ENCODE results near the gene STBD1.

DNA sequence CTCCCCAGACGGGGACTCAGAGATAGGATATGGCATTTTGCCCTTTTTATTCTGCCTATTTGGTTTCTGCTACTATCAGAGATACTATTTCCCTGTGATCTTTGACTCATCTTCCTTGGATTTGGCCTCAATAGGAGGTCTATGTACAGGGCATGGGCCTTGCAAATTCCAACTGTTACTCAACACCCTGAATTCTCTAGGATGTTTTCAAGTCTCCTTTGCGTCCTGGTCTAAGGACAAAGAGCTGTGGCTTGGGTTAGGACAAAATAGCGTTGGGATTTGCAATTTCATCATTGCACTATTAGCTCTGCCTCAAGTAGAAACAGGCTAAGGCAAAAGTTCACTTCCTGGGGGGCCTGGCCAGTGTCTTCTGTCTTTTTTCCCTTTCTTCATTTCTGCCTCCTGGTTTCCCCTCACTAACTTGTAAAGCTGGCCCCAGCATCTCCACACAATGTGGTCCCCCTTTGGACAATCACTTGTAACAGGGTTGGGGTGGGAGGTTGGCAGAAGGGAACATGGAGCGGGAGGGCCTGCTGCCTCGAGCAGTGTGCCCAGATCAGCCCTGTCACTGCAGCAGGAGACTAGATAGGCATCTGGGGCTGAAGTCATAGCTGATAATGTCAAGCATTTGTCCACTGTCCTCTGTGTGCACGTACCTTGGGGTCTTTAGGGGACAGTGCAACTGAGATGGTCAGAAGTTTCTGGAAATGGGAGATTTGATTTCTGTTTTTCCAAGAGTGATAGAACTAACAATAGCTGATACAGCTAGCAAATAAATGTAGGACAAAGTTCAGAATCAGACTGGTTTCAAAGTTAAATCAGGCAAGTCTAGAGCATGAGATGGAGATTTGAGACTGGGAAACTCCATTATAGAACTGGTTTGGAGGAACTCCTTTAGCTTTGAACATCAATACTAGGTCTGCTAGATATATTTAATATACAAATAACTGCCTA is 25.8 kb upstream of the STBD1 start:
- TF ChIP-seq EZH2phosphoT487 (IDR thresholded peaks at IDR 0.05; ENCODE audit: borderline replicate concordance) = no peak
- TF ChIP-seq, protein P1, sequence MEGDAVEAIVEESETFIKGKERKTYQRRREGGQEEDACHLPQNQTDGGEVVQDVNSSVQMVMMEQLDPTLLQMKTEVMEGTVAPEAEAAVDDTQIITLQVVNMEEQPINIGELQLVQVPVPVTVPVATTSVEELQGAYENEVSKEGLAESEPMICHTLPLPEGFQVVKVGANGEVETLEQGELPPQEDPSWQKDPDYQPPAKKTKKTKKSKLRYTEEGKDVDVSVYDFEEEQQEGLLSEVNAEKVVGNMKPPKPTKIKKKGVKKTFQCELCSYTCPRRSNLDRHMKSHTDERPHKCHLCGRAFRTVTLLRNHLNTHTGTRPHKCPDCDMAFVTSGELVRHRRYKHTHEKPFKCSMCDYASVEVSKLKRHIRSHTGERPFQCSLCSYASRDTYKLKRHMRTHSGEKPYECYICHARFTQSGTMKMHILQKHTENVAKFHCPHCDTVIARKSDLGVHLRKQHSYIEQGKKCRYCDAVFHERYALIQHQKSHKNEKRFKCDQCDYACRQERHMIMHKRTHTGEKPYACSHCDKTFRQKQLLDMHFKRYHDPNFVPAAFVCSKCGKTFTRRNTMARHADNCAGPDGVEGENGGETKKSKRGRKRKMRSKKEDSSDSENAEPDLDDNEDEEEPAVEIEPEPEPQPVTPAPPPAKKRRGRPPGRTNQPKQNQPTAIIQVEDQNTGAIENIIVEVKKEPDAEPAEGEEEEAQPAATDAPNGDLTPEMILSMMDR (conservative IDR thresholded peaks at IDR 0.05; ENCODE audit: low read length) = no peak
